Right lobe of liver (tissue), 6 donors: ENCODE results near the gene MID2. TPM values are rescaled to one million over a fixed set of nuclear protein-coding genes. Genes with fewer than 3 reads are reported as not detected.
"Not testable (repeated sequence)": the region's sequence is repeated elsewhere in the genome, so short reads cannot be mapped to it uniquely, and the experiment has no call there.

Experiments used
- ATAC-seq, 4 donors: fragments of 200-7000 bp; cut with Tn5 transposase; one replicate each; pipeline ENCODE4 v1.9.1; 2020; ENCODE audit warnings: mild to moderate bottlenecking in 4 of 4, moderate library complexity in 4 of 4
- DNase-seq, 3 donors: peaks; one replicate each; pipeline ENCODE4 v3.0.0-alpha.2; 2020
- H3K27ac ChIP-seq, 3 donors: fragments of 200-600 bp; one replicate each; pipeline ENCODE4 v1.8.0; 2022
- H3K27me3 ChIP-seq, 2 donors: fragments of 200-600 bp; one replicate each; pipeline ENCODE4 v1.8.0; 2022
- H3K36me3 ChIP-seq, 4 donors: fragments of 200-600 bp; sonication (generic) in 1 of 4; one replicate each; pipeline versions ENCODE4 v1.5.1 to v1.8.0; 2017 to 2022; ENCODE audit warnings: control low read depth in 1 of 4
- H3K4me1 ChIP-seq, 4 donors: fragments of 200-600 bp; sonication (generic) in 1 of 4; one replicate each; pipeline versions ENCODE4 v1.5.1 to v1.8.0; 2017 to 2022; ENCODE audit warnings: control low read depth in 1 of 4
- H3K4me3 ChIP-seq, 3 donors: fragments of 200-600 bp; one replicate each; pipeline ENCODE4 v1.8.0; 2022
- H3K9me3 ChIP-seq, 4 donors: fragments of 200-600 bp; sonication (generic) in 1 of 4; one replicate each; pipeline versions ENCODE4 v1.5.1 to v1.8.0; 2017 to 2022; ENCODE audit warnings: control low read depth in 1 of 4
- POLR2A ChIP-seq: fragments of 450-650 bp; IDR thresholded peaks from one replicate; pipeline ENCODE4 v1.6.1; 2017; ENCODE audit warnings: antibody characterized with exemption, mild to moderate bottlenecking
- WGBS: methylation state at CpG from one replicate; pipeline ENCODE4 v1.1.6; 2018; ENCODE audit warnings: low coverage, low lambda C conversion rate; ENCODE audit not compliant: insufficient coverage; ENCODE audit errors: missing lambda C conversion rate; 5-methylcytosine and 5-hydroxymethylcytosine counted together
- intact Hi-C, 2 donors: fragments of 100-400 bp; cut with DNase I; formaldehyde crosslinking; loops; one replicate each; pipeline versions ENCODE4 v1.11.2 to v1.14.1; 2022
- total RNA-seq, 6 experiments: library from RNA; depleted of rRNA in 2 of 6; stranded (reverse); fragments of >200 nt in 2 of 6; fragmentation: NEBNext Ultra II Directional in 3 of 6; extraction: Animal tissue kit (Norgen Biotek cat#: 25700) in 3 of 6; gene quantifications; one replicate each; pipeline versions ENCODE4 v1.1.0 to v1.2.4, GENCODE V29; 2016 to 2023
- TF ChIP-seq, protein P1 (sequence below), 4 donors: fragments of 200-600 bp in 3 of 4; fragments of 450-650 bp in 1 of 4; IDR thresholded peaks; one replicate each; pipeline versions ENCODE4 v1.5.1 to v1.8.0; 2016 to 2022; ENCODE audit warnings: antibody characterized with exemption in 4 of 4, mild to moderate bottlenecking in 2 of 4
- donor health status: DM: no; HTN: yes; CAD: no.
- donor health status: DM: no; HTN: no; CAD: no.
- donor health status: DM: no; HTN: no; CAD: no.
- donor health status: DM: no; HTN: yes; CAD: no.
- donor health status: DM: no; HTN: yes; CAD: no.

Gene MID2
- total RNA-seq, 6 experiments from 2014 or later, result 6.3 to 13.8 (median 11.8) TPM

DNA sequence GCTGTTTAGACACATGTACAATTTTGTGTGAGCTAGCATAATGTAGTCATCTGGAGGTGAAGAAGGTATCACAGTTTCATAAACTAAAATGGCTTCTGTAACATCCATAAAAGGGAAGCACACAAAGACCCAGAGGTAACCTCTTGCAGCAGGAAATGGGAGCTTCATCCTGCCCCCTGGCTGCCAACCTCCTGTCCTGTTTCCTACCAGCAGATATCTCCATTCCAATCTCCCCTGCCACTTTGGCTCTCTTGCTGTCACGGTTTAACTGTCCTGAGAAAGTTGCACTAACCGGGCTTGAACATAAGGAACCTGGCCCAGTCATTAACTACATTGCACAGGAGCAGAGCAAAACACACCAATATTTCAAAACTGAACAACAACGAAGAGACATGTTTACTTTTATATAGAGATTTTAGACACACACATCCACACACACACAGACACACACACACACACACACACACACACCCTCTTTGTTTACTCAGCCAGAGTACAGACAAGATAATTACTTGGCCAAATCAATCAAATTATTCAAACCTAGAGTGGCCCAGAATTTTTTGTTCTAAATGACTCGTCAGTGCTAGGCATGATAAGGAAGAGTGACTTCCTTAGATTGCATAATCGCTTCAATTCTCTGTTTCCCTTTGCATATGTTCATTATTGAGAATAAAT lies 24.2 kb downstream of the MID2 start:
- Histone ChIP-seq H3K27me3 (no peaks in the 10 kb centered on the region), H3K9me3 (no peaks in the 10 kb centered on the region), H3K4me1 (no peaks in the 10 kb centered on the region), H3K27ac (no peak overlapping the region), H3K36me3 (no peaks in the 10 kb centered on the region), H3K4me3 (no peak overlapping the region)
- TF ChIP-seq POLR2A, result no peak
- TF ChIP-seq, protein P1, sequence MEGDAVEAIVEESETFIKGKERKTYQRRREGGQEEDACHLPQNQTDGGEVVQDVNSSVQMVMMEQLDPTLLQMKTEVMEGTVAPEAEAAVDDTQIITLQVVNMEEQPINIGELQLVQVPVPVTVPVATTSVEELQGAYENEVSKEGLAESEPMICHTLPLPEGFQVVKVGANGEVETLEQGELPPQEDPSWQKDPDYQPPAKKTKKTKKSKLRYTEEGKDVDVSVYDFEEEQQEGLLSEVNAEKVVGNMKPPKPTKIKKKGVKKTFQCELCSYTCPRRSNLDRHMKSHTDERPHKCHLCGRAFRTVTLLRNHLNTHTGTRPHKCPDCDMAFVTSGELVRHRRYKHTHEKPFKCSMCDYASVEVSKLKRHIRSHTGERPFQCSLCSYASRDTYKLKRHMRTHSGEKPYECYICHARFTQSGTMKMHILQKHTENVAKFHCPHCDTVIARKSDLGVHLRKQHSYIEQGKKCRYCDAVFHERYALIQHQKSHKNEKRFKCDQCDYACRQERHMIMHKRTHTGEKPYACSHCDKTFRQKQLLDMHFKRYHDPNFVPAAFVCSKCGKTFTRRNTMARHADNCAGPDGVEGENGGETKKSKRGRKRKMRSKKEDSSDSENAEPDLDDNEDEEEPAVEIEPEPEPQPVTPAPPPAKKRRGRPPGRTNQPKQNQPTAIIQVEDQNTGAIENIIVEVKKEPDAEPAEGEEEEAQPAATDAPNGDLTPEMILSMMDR (IDR thresholded peaks at IDR 0.05), result peak in 1 of 4 donors; percentile 17
- intact Hi-C loops, result no loop called here
- DNase-seq (no peak), ATAC-seq (peak; percentile 48 to 79 (median 64))
- 27% methylated on average over 4 of the region's 5 CpGs for WGBS

- no peak for DNase-seq
- intact Hi-C loops, result no loop called here
- Histone ChIP-seq H3K9me3 (no peaks in the 10 kb centered on the region), H3K4me1 (no peaks in the 10 kb centered on the region), H3K36me3 (no peaks in the 10 kb centered on the region), H3K27me3 (no peaks in the 10 kb centered on the region), H3K27ac (no peak overlapping the region), H3K4me3 (no peak overlapping the region)
- no peak for TF ChIP-seq POLR2A
- TF ChIP-seq, protein P1 (IDR thresholded peaks at IDR 0.05), result no peak
- no peak for ATAC-seq
- 64% methylated on average over 2 of the region's 2 CpGs for WGBS
Measured at GRCh38 chrX:107850422-107850765, 24.7 kb downstream of the MID2 start.

DNA sequence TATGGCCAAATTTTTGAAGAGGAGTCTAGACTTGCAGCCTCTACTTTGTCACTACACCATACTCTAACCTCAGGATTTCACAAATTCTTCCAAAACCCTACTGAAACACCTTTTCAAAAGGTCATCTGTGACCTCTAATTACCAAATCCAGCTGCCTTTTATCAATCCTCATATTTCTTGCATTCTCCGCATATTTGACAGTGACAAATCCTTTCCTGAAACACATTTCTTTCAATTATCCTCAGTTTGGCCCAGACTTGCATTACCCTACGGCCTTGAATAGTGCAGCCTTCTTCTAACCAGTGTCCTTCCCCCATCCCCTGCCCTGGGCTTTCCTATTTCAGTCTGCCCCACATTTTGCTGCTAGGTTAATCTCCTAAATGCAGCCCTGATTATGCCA lies 25.5 kb downstream of the MID2 start:
- no peak for ATAC-seq
- WGBS, result 56% methylated on average over 2 of the region's 2 CpGs
- Histone ChIP-seq H3K4me1 (no peaks in the 10 kb centered on the region), H3K27ac (no peak overlapping the region), H3K4me3 (no peak overlapping the region), H3K36me3 (no peaks in the 10 kb centered on the region), H3K9me3 (no peaks in the 10 kb centered on the region), H3K27me3 (no peaks in the 10 kb centered on the region)
- intact Hi-C loops, result no loop called here
- no peak for DNase-seq
- TF ChIP-seq POLR2A, result no peak
- TF ChIP-seq, protein P1 (IDR thresholded peaks at IDR 0.05), result no peak

GRCh38 chrX:107851665-107852064 lies 26.0 kb downstream of the MID2 start:
- H3K27me3 ChIP-seq, intact Hi-C loops: not testable (repeated sequence)
- WGBS, result 79% methylated on average over 5 of the region's 7 CpGs

GRCh38 chrX:107856289-107856688 lies 30.6 kb downstream of the MID2 start:
- Histone ChIP-seq H3K36me3 (no peaks in the 10 kb centered on the region), H3K27ac (no peak overlapping the region), H3K27me3 (no peaks in the 10 kb centered on the region), H3K4me1 (no peaks in the 10 kb centered on the region), H3K4me3 (no peak overlapping the region), H3K9me3 (no peaks in the 10 kb centered on the region)
- no peak for TF ChIP-seq POLR2A
- TF ChIP-seq, protein P1 (IDR thresholded peaks at IDR 0.05), result no peak
- ATAC-seq (no peak), DNase-seq (no peak)
- intact Hi-C loops, result no loop called here

More at GRCh38 chrX:107851665-107852064, 26.0 kb downstream of the MID2 start:
- H3K4me3 ChIP-seq, DNase-seq, H3K27ac ChIP-seq, ATAC-seq, H3K36me3 ChIP-seq, H3K9me3 ChIP-seq, H3K4me1 ChIP-seq: not testable (repeated sequence)

GRCh38 chrX:107857041-107857440 lies 31.4 kb downstream of the MID2 start:
- intact Hi-C loops, DNase-seq: not testable (repeated sequence)

More at GRCh38 chrX:107857041-107857440, 31.4 kb downstream of the MID2 start:
- ATAC-seq, H3K27me3 ChIP-seq, H3K4me1 ChIP-seq, H3K27ac ChIP-seq, H3K36me3 ChIP-seq, H3K4me3 ChIP-seq, H3K9me3 ChIP-seq: not testable (repeated sequence)
- 82% methylated on average over 5 of the region's 5 CpGs for WGBS
